OCI-LY1 (cell line): ENCODE measurements around the gene FGF14.

ENCODE experiments used
- H2AFZ ChIP-seq: fragments of 200-600 bp; sonication (generic), shearing (Covaris generic); 2 replicates; pipeline ENCODE4 v1.6.0; 2014; ENCODE audit warnings: antibody characterized with exemption, mild to moderate bottlenecking, low read length
- H3F3A ChIP-seq: fragments of 200-600 bp; sonication (generic), shearing (Covaris generic); 2 replicates; pipeline ENCODE4 v1.6.0; 2014; ENCODE audit warnings: mild to moderate bottlenecking, antibody characterized with exemption, low read length, moderate library complexity; ENCODE audit not compliant: insufficient read depth
- H3K27ac ChIP-seq: fragments of 200-600 bp; sonication (generic); 2 replicates; pipeline ENCODE4 v1.5.1; 2014; ENCODE audit warnings: low read length, mixed run types, mild to moderate bottlenecking, low read depth; ENCODE audit not compliant: poor library complexity, severe bottlenecking
- H3K27me3 ChIP-seq: fragments of 200-600 bp; sonication (generic); 2 replicates; pipeline ENCODE4 v1.6.0; 2014; ENCODE audit warnings: antibody characterized with exemption, mild to moderate bottlenecking, low read length, moderate library complexity; ENCODE audit not compliant: insufficient read depth
- H3K36me3 ChIP-seq: fragments of 200-600 bp; sonication (generic); 2 replicates; pipeline ENCODE4 v1.6.1; 2014; ENCODE audit warnings: mild to moderate bottlenecking, antibody characterized with exemption, low read length, moderate library complexity, mixed read lengths; ENCODE audit not compliant: insufficient read depth
- H3K4me1 ChIP-seq: fragments of 200-600 bp; sonication (generic); 2 replicates; pipeline ENCODE4 v1.5.1; 2014; ENCODE audit warnings: mild to moderate bottlenecking, low read length, moderate library complexity; ENCODE audit not compliant: insufficient read depth, severe bottlenecking
- H3K4me2 ChIP-seq: fragments of 200-600 bp; sonication (generic), shearing (Covaris generic); 2 replicates; pipeline ENCODE4 v1.6.1; 2014; ENCODE audit warnings: low read length
- H3K4me3 ChIP-seq: fragments of 200-600 bp; sonication (generic); 2 replicates; pipeline ENCODE4 v1.5.1; 2014; ENCODE audit warnings: low read length, low read depth, mild to moderate bottlenecking, mixed read lengths; ENCODE audit not compliant: poor library complexity, severe bottlenecking
- H3K79me2 ChIP-seq: fragments of 200-600 bp; shearing (Covaris generic); 2 replicates; pipeline ENCODE4 v1.6.1; 2016; ENCODE audit warnings: mixed run types, low read length, mixed read lengths; ENCODE audit not compliant: insufficient read depth
- H3K9ac ChIP-seq: fragments of 200-600 bp; sonication (generic), shearing (Covaris generic); 2 replicates; pipeline ENCODE4 v1.6.1; 2014; ENCODE audit warnings: mild to moderate bottlenecking, low read length, mixed read lengths
- H3K9me2 ChIP-seq: fragments of 200-600 bp; sonication (generic), shearing (Covaris generic); 2 replicates; pipeline ENCODE4 v1.6.1; 2014; ENCODE audit warnings: low read depth, mild to moderate bottlenecking, low read length, mixed read lengths
- H3K9me3 ChIP-seq: fragments of 200-600 bp; shearing (Covaris generic); 2 replicates; pipeline ENCODE4 v1.6.1; 2014; ENCODE audit warnings: low read length, mixed read lengths
- H4K20me1 ChIP-seq: fragments of 200-600 bp; sonication (generic), shearing (Covaris generic); 2 replicates; pipeline ENCODE4 v1.6.0; 2016; ENCODE audit warnings: mild to moderate bottlenecking, low read length; ENCODE audit not compliant: insufficient read depth
- EZH2 ChIP-seq: fragments of 200-600 bp; sonication (generic), shearing (Covaris generic); IDR thresholded peaks from 2 replicates; pipeline ENCODE4 v1.8.0; 2017; ENCODE audit warnings: borderline replicate concordance, mixed run types, mild to moderate bottlenecking, antibody characterized with exemption, low read length, moderate library complexity, mixed read lengths
- TF ChIP-seq, protein P1 (sequence below): fragments of 200-600 bp; sonication (generic), shearing (Covaris generic); IDR thresholded peaks from 2 replicates; pipeline ENCODE4 v1.5.1; 2017; ENCODE audit warnings: mild to moderate bottlenecking, antibody characterized with exemption, low read length, moderate library complexity, mixed read lengths

Gene FGF14

DNA sequence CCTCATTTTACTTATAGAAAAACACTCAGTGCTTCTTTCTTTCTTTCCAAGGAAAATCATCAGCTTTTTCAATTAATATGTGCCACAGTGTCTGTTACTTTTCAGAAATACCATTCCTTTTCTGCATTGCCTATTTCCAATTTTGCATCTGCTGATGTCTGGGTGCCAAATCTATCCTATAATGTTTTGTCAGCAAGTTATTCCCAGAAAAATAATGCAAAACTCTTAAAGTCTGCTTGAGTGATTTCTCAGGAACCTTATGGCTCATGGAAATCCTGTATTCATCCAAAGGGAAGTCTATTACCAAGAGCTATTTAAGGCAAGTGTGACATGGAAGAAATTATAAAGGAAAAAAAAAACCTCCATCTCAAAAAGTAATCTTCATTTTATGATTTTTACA is 224.4 kb downstream of the FGF14 start:
- Histone ChIP-seq H2AFZ (no peak overlapping the region), H3F3A (no peaks in the 10 kb centered on the region), H3K4me3 (no peak overlapping the region), H3K4me2 (no peak overlapping the region), H3K36me3 (no peaks in the 10 kb centered on the region), H3K79me2 (no peaks in the 10 kb centered on the region), H3K9me3 (no peaks in the 10 kb centered on the region), H4K20me1 (no peaks in the 10 kb centered on the region), H3K4me1 (no peaks in the 10 kb centered on the region), H3K9me2 (no peaks in the 10 kb centered on the region; the same call in 1 of the 2 replicates), H3K27ac (no peak overlapping the region), H3K9ac (no peak overlapping the region), H3K27me3 (no peaks in the 10 kb centered on the region)
- no peak for TF ChIP-seq EZH2
- TF ChIP-seq, protein P1, sequence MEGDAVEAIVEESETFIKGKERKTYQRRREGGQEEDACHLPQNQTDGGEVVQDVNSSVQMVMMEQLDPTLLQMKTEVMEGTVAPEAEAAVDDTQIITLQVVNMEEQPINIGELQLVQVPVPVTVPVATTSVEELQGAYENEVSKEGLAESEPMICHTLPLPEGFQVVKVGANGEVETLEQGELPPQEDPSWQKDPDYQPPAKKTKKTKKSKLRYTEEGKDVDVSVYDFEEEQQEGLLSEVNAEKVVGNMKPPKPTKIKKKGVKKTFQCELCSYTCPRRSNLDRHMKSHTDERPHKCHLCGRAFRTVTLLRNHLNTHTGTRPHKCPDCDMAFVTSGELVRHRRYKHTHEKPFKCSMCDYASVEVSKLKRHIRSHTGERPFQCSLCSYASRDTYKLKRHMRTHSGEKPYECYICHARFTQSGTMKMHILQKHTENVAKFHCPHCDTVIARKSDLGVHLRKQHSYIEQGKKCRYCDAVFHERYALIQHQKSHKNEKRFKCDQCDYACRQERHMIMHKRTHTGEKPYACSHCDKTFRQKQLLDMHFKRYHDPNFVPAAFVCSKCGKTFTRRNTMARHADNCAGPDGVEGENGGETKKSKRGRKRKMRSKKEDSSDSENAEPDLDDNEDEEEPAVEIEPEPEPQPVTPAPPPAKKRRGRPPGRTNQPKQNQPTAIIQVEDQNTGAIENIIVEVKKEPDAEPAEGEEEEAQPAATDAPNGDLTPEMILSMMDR, result no peak

GRCh38 chr13:102176846-102177245 is 225.0 kb downstream of the FGF14 start:
- no peaks in the 10 kb centered on the region for H3K4me1 ChIP-seq
- H4K20me1 ChIP-seq, result no peaks in the 10 kb centered on the region
- TF ChIP-seq, protein P1, result no peak
- TF ChIP-seq EZH2, result no peak
- H3K9me3 ChIP-seq, result no peaks in the 10 kb centered on the region
- H3K79me2 ChIP-seq, result no peaks in the 10 kb centered on the region
- H3K9ac ChIP-seq, result no peak overlapping the region
- H3K36me3 ChIP-seq, result no peaks in the 10 kb centered on the region
- no peak overlapping the region for H3K4me2 ChIP-seq
- no peaks in the 10 kb centered on the region for H3F3A ChIP-seq
- no peak overlapping the region for H2AFZ ChIP-seq
- H3K4me3 ChIP-seq, result no peak overlapping the region
- H3K27me3 ChIP-seq, result no peaks in the 10 kb centered on the region
- H3K27ac ChIP-seq, result no peak overlapping the region
- H3K9me2 ChIP-seq, result no peaks in the 10 kb centered on the region

DNA sequence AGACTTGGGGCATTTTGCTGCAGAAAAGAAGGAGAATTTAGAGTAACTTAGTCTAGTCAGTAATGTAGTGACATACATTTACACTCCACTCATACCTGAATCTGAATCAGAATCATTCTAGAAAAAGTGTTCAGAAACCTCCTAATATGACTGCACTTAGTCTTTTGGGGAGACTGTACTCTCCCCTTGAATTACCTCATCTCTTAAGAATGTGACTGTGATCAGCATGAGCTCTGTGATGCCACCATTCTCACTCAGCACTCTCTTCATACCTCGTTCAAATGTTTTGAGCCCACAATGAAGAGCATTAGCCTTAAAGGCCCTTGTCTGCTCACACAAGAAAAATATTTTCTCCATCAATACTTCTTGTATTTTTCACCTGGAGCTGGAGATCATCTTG is 229.4 kb downstream of the FGF14 start:
- no peak for TF ChIP-seq EZH2
- TF ChIP-seq, protein P1, result no peak
- no peaks in the 10 kb centered on the region for H3K4me1 ChIP-seq
- H3K27ac ChIP-seq, result no peak overlapping the region
- no peak overlapping the region for H3K4me2 ChIP-seq
- H4K20me1 ChIP-seq, result no peaks in the 10 kb centered on the region
- no peak overlapping the region for H3K9ac ChIP-seq
- H3K36me3 ChIP-seq, result no peaks in the 10 kb centered on the region
- no peaks in the 10 kb centered on the region for H3F3A ChIP-seq
- H3K4me3 ChIP-seq, result no peak overlapping the region
- H3K27me3 ChIP-seq, result no peaks in the 10 kb centered on the region
- H3K9me3 ChIP-seq, result no peaks in the 10 kb centered on the region
- no peaks in the 10 kb centered on the region for H3K9me2 ChIP-seq
- no peaks in the 10 kb centered on the region for H3K79me2 ChIP-seq
- H2AFZ ChIP-seq, result no peak overlapping the region
